GM21717 (cell line): ENCODE measurements around the gene TMEM132D.

Experiments
- ATAC-seq: cut with Tn5 transposase; IDR thresholded peaks from one replicate; pipeline ENCODE4 v1.9.1; 2021; ENCODE audit warnings: mild to moderate bottlenecking, moderate library complexity; ENCODE audit not compliant: unreplicated experiment

TMEM132D gene

GRCh38 chr12:129296671-129297070 is 607.2 kb downstream of the TMEM132D start:
- no peak for ATAC-seq

- ATAC-seq = no peak
Observed at GRCh38 chr12:129294868-129295267, 609.0 kb downstream of the TMEM132D start.

- no peak for ATAC-seq
Observed at GRCh38 chr12:129279771-129280170, 624.1 kb downstream of the TMEM132D start.

- ATAC-seq = no peak
Observed at GRCh38 chr12:129276361-129277060, 627.3 kb downstream of the TMEM132D start.

- no peak for ATAC-seq
Observed at GRCh38 chr12:129269756-129270495, 633.9 kb downstream of the TMEM132D start.

- ATAC-seq = no peak
Observed at GRCh38 chr12:129258781-129259318, 645.0 kb downstream of the TMEM132D start.

- no peak for ATAC-seq
Observed at GRCh38 chr12:129257524-129257923, 646.3 kb downstream of the TMEM132D start.

GRCh38 chr12:129246630-129247029 is 657.2 kb downstream of the TMEM132D start:
- ATAC-seq = no peak

- ATAC-seq = no peak
Observed at GRCh38 chr12:129245769-129246168, 658.1 kb downstream of the TMEM132D start.

- ATAC-seq = no peak
Observed at GRCh38 chr12:129241852-129242251, 662.0 kb downstream of the TMEM132D start.

GRCh38 chr12:129237881-129238280 is 665.9 kb downstream of the TMEM132D start:
- no peak for ATAC-seq

- no peak for ATAC-seq
Observed at GRCh38 chr12:129234209-129234608, 669.6 kb downstream of the TMEM132D start.

GRCh38 chr12:129231491-129231890 is 672.3 kb downstream of the TMEM132D start:
- ATAC-seq = no peak

GRCh38 chr12:129230995-129231394 is 672.8 kb downstream of the TMEM132D start:
- no peak for ATAC-seq

GRCh38 chr12:129226851-129227250 is 677.0 kb downstream of the TMEM132D start:
- no peak for ATAC-seq

GRCh38 chr12:129226005-129226404 is 677.8 kb downstream of the TMEM132D start:
- ATAC-seq = no peak

- no peak for ATAC-seq
Observed at GRCh38 chr12:129215556-129215955, 688.3 kb downstream of the TMEM132D start.

GRCh38 chr12:129213551-129213950 is 690.3 kb downstream of the TMEM132D start:
- ATAC-seq = no peak

- no peak for ATAC-seq
Observed at GRCh38 chr12:129211862-129212630, 691.8 kb downstream of the TMEM132D start.

- no peak for ATAC-seq
Observed at GRCh38 chr12:129208566-129208965, 695.3 kb downstream of the TMEM132D start.

GRCh38 chr12:129207084-129207483 is 696.7 kb downstream of the TMEM132D start:
- no peak for ATAC-seq
